ENCODE results near the gene EIF4A3. TPM values are rescaled to one million over a fixed set of nuclear protein-coding genes. Genes with fewer than 3 reads are reported as not detected.
A peak's percentile ranks its signal among the peaks of the same experiment; 100 is the strongest.

The EIF4A3 gene
- total RNA-seq, 1 experiment from 2014 or later = 160 TPM

DNA sequence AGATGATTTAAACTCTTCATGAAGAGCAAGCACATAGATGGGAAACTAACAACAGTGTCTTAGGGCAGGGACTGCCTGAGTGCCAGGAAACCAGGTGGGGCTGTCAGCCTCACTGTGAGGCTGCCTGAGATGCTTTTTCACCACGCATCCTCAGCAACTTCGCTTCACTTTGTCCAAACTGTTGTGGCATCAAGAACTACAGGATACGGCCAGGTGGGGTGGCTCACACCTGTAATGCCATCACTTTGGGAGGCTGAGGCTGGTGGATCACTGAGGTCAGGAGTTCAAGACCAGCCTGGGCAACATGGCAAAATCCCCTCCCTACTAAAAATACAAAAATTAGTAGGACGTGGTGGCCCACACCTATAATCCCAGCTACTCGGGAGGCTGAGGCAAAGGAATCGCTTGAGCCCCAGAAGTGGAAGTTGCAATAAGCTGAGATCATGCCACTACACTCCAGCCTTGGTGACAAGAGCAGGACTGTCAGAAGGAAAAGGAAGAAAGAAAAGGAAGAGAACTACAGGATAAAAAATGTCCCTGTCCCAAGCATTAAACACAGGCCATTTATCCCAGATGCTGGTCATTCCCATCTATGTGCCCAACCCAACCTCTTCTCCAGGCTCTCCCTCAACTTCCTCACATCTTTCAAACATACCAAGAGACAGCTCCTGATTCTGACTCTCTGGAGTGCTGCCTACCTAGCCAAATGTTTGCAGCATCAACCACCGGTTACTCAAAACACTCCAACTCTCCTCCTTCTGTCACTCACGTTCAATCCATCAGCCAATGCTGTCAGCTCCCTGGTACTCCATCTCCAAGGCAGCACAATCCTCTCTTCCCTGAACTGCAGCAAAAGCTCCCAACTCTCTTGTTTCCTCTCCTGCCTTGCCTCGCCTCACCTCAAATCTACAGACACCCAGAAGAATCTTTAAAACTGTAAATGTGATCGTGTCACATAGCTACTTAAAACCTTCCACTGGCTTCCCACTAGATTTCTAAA lies 1.6 kb downstream of the EIF4A3 start:
- H3K4me1 Mint-ChIP-seq = peaks cover 22% of the 10 kb centered on the region
- ChIA-PET CTCF (interaction anchor here (0.6 to 5.6 kb wide), 9 partner anchors 9 to 216 kb away, joined by 3 to 35 read pairs (median 4); partner anchors contain the start of gene GAA), POLR2A (interaction anchor here (0.6 to 1.4 kb wide), 5 partner anchors 12 to 210 kb away, joined by 3 to 5 read pairs (median 3); partner anchors contain the start of gene GAA)
- H3K27ac Mint-ChIP-seq = peak overlapping the region; percentile 29
- H3K4me3 Mint-ChIP-seq = peak overlapping the region; percentile 77
- DNase-seq (ENCODE audit: low spot score) (no peak), ATAC-seq (no peak)
- peaks cover 38% of the 10 kb centered on the region for H3K36me3 Mint-ChIP-seq
- TF ChIP-seq SOX15 (CRISPR knock-in tag; IDR thresholded peaks at IDR 0.05) (no peak), ATF1 (CRISPR knock-in tag; IDR thresholded peaks at IDR 0.05) (no peak), TEAD4 (CRISPR knock-in tag; IDR thresholded peaks at IDR 0.05) (no peak), IRF1 (CRISPR knock-in tag; IDR thresholded peaks at IDR 0.05) (no peak), MXD4 (CRISPR knock-in tag; IDR thresholded peaks at IDR 0.05; ENCODE audit: borderline replicate concordance) (no peak), FOXP4 (CRISPR knock-in tag; IDR thresholded peaks at IDR 0.05) (no peak), NFATC4 (CRISPR knock-in tag; IDR thresholded peaks at IDR 0.05) (no peak), NR1H2 (CRISPR knock-in tag; IDR thresholded peaks at IDR 0.05) (no peak), HMGA2 (CRISPR knock-in tag; IDR thresholded peaks at IDR 0.05) (no peak), ZNF423 (CRISPR knock-in tag; IDR thresholded peaks at IDR 0.05) (no peak)
- TF ChIP-seq, protein P1, sequence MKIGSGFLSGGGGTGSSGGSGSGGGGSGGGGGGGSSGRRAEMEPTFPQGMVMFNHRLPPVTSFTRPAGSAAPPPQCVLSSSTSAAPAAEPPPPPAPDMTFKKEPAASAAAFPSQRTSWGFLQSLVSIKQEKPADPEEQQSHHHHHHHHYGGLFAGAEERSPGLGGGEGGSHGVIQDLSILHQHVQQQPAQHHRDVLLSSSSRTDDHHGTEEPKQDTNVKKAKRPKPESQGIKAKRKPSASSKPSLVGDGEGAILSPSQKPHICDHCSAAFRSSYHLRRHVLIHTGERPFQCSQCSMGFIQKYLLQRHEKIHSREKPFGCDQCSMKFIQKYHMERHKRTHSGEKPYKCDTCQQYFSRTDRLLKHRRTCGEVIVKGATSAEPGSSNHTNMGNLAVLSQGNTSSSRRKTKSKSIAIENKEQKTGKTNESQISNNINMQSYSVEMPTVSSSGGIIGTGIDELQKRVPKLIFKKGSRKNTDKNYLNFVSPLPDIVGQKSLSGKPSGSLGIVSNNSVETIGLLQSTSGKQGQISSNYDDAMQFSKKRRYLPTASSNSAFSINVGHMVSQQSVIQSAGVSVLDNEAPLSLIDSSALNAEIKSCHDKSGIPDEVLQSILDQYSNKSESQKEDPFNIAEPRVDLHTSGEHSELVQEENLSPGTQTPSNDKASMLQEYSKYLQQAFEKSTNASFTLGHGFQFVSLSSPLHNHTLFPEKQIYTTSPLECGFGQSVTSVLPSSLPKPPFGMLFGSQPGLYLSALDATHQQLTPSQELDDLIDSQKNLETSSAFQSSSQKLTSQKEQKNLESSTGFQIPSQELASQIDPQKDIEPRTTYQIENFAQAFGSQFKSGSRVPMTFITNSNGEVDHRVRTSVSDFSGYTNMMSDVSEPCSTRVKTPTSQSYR (CRISPR knock-in tag; IDR thresholded peaks at IDR 0.05) = no peak
- TF ChIP-seq, protein P2, sequence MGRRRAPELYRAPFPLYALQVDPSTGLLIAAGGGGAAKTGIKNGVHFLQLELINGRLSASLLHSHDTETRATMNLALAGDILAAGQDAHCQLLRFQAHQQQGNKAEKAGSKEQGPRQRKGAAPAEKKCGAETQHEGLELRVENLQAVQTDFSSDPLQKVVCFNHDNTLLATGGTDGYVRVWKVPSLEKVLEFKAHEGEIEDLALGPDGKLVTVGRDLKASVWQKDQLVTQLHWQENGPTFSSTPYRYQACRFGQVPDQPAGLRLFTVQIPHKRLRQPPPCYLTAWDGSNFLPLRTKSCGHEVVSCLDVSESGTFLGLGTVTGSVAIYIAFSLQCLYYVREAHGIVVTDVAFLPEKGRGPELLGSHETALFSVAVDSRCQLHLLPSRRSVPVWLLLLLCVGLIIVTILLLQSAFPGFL (CRISPR knock-in tag; IDR thresholded peaks at IDR 0.05; ENCODE audit: borderline replicate concordance) = no peak
- H3K27me3 Mint-ChIP-seq (ENCODE audit: low read depth) = no peaks in the 10 kb centered on the region
- H3K9me3 Mint-ChIP-seq = no peaks in the 10 kb centered on the region

DNA sequence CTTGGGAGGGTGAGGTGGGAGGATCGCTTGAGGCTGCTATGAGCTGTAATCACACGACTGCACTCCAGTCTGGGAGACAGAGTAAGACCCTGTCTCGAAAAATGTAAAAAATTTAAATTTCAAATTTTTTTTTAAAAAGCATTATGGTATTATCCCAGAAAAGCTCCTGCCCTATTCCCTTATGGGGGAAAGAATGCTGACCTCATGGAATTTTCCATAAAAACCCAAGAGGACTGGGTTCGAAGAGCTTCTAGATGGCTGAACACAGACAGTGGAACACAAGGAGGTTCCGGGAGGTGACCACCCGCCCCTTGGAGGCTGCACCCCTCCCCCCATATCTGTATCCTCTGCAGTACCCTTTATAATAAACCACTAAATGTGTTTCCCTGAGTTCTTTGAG lies 4.0 kb downstream of the EIF4A3 start:
- Mint-ChIP-seq H3K36me3 (peaks cover 62% of the 10 kb centered on the region), H3K27me3 (ENCODE audit: low read depth) (no peaks in the 10 kb centered on the region), H3K9me3 (no peaks in the 10 kb centered on the region), H3K4me1 (peaks cover 18% of the 10 kb centered on the region), H3K4me3 (no peak overlapping the region), H3K27ac (no peak overlapping the region)
- no peak for DNase-seq (ENCODE audit: low spot score)
- ChIA-PET CTCF (interaction anchor here (1.3 to 5.6 kb wide), 3 partner anchors 19 to 48 kb away, joined by 3 to 35 read pairs (median 6); partner anchors contain the start of gene GAA), POLR2A (no interaction called here)
- TF ChIP-seq NFE2L1 (CRISPR knock-in tag; IDR thresholded peaks at IDR 0.05) (no peak), MXD4 (CRISPR knock-in tag; IDR thresholded peaks at IDR 0.05; ENCODE audit: borderline replicate concordance) (no peak), SMAD3 (CRISPR knock-in tag; IDR thresholded peaks at IDR 0.05; ENCODE audit: borderline replicate concordance) (no peak), RORB (CRISPR knock-in tag; IDR thresholded peaks at IDR 0.05) (no peak), ETV6 (CRISPR knock-in tag; IDR thresholded peaks at IDR 0.05) (no peak), ZNF423 (CRISPR knock-in tag; IDR thresholded peaks at IDR 0.05) (no peak), CREB1 (CRISPR knock-in tag; IDR thresholded peaks at IDR 0.05) (no peak), IRF1 (CRISPR knock-in tag; IDR thresholded peaks at IDR 0.05) (no peak), PRRX2 (CRISPR knock-in tag; IDR thresholded peaks at IDR 0.05) (no peak)
- TF ChIP-seq, protein P1 (CRISPR knock-in tag; IDR thresholded peaks at IDR 0.05) = no peak
- ATAC-seq = no peak
